ENCODE results near the gene ZNF225. TPM values are rescaled to one million over a fixed set of nuclear protein-coding genes. Genes with fewer than 3 reads are reported as not detected.

Gene ZNF225
- total and polyA plus RNA-seq, 9 of the 15 experiments (the other 6 are each of a cell fraction or from before 2014, with no cell fraction given): 1.4 to 4.2 (median 2.2) TPM

DNA sequence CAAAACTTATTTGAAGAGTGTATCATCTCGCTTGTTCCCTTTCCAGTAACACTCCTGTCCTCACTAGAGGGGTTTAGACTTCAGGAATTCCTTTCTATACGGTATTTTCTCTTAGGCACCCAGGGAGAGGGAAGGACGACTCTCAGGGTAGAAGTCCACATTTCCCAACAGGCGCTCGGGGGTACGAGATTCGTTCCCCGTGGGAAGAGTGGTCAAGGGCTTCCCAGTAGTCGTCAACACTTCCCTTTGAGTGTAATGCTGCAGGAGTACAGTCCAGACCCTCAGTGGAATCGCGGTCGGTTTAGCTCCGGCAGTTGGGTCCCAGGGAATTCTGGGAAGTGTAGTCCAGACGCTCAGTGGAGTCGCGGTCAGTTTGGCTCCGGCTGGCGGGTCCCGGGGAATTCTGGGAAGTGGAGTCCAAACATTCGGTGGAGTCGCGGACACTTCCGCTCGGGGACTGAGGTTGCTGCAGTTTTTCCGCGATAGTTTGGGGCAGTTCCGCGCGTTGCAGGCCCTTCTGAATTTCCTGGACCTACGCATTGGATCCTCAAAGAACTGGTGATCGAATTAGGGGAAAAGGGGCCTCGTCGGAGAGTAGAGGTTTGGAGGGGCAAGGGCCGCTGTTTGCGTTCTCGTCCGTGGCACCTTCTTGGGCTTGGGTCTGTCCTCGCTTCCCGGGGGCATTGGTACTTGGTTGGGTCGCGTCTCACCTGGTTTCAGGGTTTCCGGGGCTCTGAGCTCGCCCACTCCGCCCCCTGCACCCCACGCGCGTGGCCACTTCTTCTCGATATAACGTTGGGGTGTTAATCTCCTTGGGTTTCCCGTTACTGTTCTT is 19.1 kb upstream of the ZNF225 start, which contains the start of gene ZNF224 (continued):
- TF ChIP-seq, protein P1, sequence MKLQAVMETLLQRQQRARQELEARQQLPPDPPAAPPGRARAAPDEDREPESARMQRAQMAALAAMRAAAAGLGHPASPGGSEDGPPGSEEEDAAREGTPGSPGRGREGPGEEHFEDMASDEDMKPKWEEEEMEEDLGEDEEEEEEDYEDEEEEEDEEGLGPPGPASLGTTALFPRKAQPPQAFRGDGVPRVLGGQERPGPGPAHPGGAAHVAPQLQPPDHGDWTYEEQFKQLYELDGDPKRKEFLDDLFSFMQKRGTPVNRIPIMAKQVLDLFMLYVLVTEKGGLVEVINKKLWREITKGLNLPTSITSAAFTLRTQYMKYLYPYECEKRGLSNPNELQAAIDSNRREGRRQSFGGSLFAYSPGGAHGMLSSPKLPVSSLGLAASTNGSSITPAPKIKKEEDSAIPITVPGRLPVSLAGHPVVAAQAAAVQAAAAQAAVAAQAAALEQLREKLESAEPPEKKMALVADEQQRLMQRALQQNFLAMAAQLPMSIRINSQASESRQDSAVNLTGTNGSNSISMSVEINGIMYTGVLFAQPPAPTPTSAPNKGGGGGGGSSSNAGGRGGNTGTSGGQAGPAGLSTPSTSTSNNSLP (IDR thresholded peaks at IDR 0.05; ENCODE audit: borderline replicate concordance, low read depth, low read length): no peak
- TF ChIP-seq, protein P2, sequence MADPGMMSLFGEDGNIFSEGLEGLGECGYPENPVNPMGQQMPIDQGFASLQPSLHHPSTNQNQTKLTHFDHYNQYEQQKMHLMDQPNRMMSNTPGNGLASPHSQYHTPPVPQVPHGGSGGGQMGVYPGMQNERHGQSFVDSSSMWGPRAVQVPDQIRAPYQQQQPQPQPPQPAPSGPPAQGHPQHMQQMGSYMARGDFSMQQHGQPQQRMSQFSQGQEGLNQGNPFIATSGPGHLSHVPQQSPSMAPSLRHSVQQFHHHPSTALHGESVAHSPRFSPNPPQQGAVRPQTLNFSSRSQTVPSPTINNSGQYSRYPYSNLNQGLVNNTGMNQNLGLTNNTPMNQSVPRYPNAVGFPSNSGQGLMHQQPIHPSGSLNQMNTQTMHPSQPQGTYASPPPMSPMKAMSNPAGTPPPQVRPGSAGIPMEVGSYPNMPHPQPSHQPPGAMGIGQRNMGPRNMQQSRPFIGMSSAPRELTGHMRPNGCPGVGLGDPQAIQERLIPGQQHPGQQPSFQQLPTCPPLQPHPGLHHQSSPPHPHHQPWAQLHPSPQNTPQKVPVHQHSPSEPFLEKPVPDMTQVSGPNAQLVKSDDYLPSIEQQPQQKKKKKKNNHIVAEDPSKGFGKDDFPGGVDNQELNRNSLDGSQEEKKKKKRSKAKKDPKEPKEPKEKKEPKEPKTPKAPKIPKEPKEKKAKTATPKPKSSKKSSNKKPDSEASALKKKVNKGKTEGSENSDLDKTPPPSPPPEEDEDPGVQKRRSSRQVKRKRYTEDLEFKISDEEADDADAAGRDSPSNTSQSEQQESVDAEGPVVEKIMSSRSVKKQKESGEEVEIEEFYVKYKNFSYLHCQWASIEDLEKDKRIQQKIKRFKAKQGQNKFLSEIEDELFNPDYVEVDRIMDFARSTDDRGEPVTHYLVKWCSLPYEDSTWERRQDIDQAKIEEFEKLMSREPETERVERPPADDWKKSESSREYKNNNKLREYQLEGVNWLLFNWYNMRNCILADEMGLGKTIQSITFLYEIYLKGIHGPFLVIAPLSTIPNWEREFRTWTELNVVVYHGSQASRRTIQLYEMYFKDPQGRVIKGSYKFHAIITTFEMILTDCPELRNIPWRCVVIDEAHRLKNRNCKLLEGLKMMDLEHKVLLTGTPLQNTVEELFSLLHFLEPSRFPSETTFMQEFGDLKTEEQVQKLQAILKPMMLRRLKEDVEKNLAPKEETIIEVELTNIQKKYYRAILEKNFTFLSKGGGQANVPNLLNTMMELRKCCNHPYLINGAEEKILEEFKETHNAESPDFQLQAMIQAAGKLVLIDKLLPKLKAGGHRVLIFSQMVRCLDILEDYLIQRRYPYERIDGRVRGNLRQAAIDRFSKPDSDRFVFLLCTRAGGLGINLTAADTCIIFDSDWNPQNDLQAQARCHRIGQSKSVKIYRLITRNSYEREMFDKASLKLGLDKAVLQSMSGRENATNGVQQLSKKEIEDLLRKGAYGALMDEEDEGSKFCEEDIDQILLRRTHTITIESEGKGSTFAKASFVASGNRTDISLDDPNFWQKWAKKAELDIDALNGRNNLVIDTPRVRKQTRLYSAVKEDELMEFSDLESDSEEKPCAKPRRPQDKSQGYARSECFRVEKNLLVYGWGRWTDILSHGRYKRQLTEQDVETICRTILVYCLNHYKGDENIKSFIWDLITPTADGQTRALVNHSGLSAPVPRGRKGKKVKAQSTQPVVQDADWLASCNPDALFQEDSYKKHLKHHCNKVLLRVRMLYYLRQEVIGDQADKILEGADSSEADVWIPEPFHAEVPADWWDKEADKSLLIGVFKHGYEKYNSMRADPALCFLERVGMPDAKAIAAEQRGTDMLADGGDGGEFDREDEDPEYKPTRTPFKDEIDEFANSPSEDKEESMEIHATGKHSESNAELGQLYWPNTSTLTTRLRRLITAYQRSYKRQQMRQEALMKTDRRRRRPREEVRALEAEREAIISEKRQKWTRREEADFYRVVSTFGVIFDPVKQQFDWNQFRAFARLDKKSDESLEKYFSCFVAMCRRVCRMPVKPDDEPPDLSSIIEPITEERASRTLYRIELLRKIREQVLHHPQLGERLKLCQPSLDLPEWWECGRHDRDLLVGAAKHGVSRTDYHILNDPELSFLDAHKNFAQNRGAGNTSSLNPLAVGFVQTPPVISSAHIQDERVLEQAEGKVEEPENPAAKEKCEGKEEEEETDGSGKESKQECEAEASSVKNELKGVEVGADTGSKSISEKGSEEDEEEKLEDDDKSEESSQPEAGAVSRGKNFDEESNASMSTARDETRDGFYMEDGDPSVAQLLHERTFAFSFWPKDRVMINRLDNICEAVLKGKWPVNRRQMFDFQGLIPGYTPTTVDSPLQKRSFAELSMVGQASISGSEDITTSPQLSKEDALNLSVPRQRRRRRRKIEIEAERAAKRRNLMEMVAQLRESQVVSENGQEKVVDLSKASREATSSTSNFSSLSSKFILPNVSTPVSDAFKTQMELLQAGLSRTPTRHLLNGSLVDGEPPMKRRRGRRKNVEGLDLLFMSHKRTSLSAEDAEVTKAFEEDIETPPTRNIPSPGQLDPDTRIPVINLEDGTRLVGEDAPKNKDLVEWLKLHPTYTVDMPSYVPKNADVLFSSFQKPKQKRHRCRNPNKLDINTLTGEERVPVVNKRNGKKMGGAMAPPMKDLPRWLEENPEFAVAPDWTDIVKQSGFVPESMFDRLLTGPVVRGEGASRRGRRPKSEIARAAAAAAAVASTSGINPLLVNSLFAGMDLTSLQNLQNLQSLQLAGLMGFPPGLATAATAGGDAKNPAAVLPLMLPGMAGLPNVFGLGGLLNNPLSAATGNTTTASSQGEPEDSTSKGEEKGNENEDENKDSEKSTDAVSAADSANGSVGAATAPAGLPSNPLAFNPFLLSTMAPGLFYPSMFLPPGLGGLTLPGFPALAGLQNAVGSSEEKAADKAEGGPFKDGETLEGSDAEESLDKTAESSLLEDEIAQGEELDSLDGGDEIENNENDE (IDR thresholded peaks at IDR 0.05; ENCODE audit: low read depth, low read length): no peak
- TF ChIP-seq, protein P3, sequence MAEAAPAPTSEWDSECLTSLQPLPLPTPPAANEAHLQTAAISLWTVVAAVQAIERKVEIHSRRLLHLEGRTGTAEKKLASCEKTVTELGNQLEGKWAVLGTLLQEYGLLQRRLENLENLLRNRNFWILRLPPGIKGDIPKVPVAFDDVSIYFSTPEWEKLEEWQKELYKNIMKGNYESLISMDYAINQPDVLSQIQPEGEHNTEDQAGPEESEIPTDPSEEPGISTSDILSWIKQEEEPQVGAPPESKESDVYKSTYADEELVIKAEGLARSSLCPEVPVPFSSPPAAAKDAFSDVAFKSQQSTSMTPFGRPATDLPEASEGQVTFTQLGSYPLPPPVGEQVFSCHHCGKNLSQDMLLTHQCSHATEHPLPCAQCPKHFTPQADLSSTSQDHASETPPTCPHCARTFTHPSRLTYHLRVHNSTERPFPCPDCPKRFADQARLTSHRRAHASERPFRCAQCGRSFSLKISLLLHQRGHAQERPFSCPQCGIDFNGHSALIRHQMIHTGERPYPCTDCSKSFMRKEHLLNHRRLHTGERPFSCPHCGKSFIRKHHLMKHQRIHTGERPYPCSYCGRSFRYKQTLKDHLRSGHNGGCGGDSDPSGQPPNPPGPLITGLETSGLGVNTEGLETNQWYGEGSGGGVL (CRISPR knock-in tag; IDR thresholded peaks at IDR 0.05): no peak
- TF ChIP-seq SAFB2 (IDR thresholded peaks at IDR 0.05; ENCODE audit: borderline replicate concordance, low read depth, low read length, severe bottlenecking) (no peak), TRIM28 (IDR thresholded peaks at IDR 0.05) (no peak), MTA2 (IDR thresholded peaks at IDR 0.05; ENCODE audit: low read depth) (no peak), TCFL5 (CRISPR knock-in tag; conservative IDR thresholded peaks at IDR 0.05) (no peak), ZNF583 (CRISPR knock-in tag; IDR thresholded peaks at IDR 0.05) (no peak), PCBP2 (IDR thresholded peaks at IDR 0.05; ENCODE audit: low read depth, low read length, poor library complexity, severe bottlenecking) (no peak)
- TF ChIP-seq, protein P4, sequence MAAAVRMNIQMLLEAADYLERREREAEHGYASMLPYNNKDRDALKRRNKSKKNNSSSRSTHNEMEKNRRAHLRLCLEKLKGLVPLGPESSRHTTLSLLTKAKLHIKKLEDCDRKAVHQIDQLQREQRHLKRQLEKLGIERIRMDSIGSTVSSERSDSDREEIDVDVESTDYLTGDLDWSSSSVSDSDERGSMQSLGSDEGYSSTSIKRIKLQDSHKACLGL (CRISPR knock-in tag; IDR thresholded peaks at IDR 0.05; ENCODE audit: borderline replicate concordance, poor library complexity, severe bottlenecking): no peak

All from K562 (cell line).